HG03342 (cell line): ENCODE data around the gene POU6F1.

Source experiments
- ATAC-seq: cut with Tn5 transposase; IDR thresholded peaks from one replicate; pipeline ENCODE4 v1.9.1; 2021; ENCODE audit warnings: mild to moderate bottlenecking, moderate library complexity; ENCODE audit not compliant: unreplicated experiment

Gene POU6F1

GRCh38 chr12:51171884-51172514 lies 45.9 kb downstream of the POU6F1 start:
- no peak for ATAC-seq

- no peak for ATAC-seq
Measured at GRCh38 chr12:51163795-51164194, 54.1 kb downstream of the POU6F1 start.

- no peak for ATAC-seq
Measured at GRCh38 chr12:51162217-51162616, 55.6 kb downstream of the POU6F1 start.

- no peak for ATAC-seq
Measured at GRCh38 chr12:51160814-51161459, 56.9 kb downstream of the POU6F1 start.

- ATAC-seq, result no peak
Measured at GRCh38 chr12:51156245-51156765, 61.6 kb downstream of the POU6F1 start.

- no peak for ATAC-seq
Measured at GRCh38 chr12:51152953-51153352, 64.9 kb downstream of the POU6F1 start.

GRCh38 chr12:51150777-51151176 lies 67.1 kb downstream of the POU6F1 start:
- no peak for ATAC-seq

GRCh38 chr12:51147309-51147708 lies 70.6 kb downstream of the POU6F1 start:
- ATAC-seq, result no peak

GRCh38 chr12:51139292-51139844 lies 78.5 kb downstream of the POU6F1 start:
- ATAC-seq, result no peak
